Nephron (organoid): Measurements from ENCODE around the gene DOCK3.
"Not testable (repeated sequence)": the region's sequence is repeated elsewhere in the genome, so short reads cannot be mapped to it uniquely, and the experiment has no call there.

Experiments
- H3K27ac Mint-ChIP-seq, 3 experiments: 2 replicates each; pipeline ENCODE4 v1.8.0; 2020; ENCODE audit warnings: mixed read lengths in 3 of 3, mild to moderate bottlenecking in 2 of 3, moderate library complexity in 1 of 3
- H3K27me3 Mint-ChIP-seq: 2 replicates; pipeline ENCODE4 v1.8.0; 2021; ENCODE audit warnings: low read depth, mild to moderate bottlenecking, moderate library complexity, mixed read lengths
- H3K36me3 Mint-ChIP-seq: 2 replicates; pipeline ENCODE4 v1.8.0; 2020; ENCODE audit warnings: low read depth, mixed read lengths
- H3K4me1 Mint-ChIP-seq: 2 replicates; pipeline ENCODE4 v1.8.0; 2020; ENCODE audit warnings: mixed read lengths
- H3K4me3 Mint-ChIP-seq, 3 experiments: 2 replicates each; pipeline ENCODE4 v1.8.0; 2020; ENCODE audit warnings: mild to moderate bottlenecking in 3 of 3, mixed read lengths in 3 of 3, moderate library complexity in 2 of 3
- H3K9me3 Mint-ChIP-seq: 2 replicates; pipeline ENCODE4 v1.8.0; 2020; ENCODE audit warnings: mixed read lengths
- TF ChIP-seq, protein P1 (sequence below), 3 experiments: fragments of 200-600 bp; sonication (generic); IDR thresholded peaks; one replicate each; pipeline ENCODE4 v1.5.0; 2021; ENCODE audit warnings: antibody characterized with exemption in 3 of 3; ENCODE audit not compliant: unreplicated experiment in 3 of 3

The DOCK3 gene

DNA sequence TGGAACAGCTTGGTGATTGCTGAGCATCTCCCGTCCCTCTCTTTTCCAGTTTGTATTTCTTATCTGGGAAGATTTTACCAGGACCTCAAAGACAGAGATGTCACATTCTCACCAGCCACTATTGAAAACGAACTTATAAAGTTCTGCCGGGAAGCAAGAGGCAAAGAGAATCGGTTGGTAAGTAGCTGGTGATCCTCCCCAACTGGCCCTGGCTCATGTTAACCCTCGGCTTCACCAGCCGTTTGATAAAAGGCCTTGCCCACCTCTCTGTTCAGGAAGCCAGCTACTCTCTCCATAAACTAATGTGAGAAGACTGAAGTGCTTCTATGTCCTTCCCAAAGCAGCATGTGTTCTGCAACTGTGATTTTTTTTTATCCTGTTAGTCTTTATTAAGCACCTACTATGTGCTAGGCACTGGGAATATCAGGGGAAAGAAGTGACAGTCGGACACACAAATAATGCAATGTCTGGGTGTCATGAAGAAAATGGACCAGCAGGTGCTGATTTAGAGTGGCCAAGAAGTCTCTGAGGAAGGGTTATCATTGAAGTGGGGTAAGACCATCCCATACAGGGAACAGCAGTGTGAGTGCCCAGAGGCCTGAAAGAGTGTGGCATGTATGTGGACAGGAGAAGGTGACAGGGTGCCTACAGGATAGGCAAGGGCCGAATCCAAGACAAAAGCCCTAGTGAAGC, 711.6 kb downstream of the DOCK3 start:
- Mint-ChIP-seq H3K36me3 (peaks cover 31% of the 10 kb centered on the region), H3K27ac (peak overlapping the region; percentile 88 to 99 (median 98)), H3K4me1 (peaks cover 54% of the 10 kb centered on the region), H3K9me3 (no peaks in the 10 kb centered on the region), H3K27me3 (no peaks in the 10 kb centered on the region), H3K4me3 (peak overlapping the region; percentile 97 to 99 (median 99))
- TF ChIP-seq, protein P1, sequence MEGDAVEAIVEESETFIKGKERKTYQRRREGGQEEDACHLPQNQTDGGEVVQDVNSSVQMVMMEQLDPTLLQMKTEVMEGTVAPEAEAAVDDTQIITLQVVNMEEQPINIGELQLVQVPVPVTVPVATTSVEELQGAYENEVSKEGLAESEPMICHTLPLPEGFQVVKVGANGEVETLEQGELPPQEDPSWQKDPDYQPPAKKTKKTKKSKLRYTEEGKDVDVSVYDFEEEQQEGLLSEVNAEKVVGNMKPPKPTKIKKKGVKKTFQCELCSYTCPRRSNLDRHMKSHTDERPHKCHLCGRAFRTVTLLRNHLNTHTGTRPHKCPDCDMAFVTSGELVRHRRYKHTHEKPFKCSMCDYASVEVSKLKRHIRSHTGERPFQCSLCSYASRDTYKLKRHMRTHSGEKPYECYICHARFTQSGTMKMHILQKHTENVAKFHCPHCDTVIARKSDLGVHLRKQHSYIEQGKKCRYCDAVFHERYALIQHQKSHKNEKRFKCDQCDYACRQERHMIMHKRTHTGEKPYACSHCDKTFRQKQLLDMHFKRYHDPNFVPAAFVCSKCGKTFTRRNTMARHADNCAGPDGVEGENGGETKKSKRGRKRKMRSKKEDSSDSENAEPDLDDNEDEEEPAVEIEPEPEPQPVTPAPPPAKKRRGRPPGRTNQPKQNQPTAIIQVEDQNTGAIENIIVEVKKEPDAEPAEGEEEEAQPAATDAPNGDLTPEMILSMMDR (IDR thresholded peaks at IDR 0.05; ENCODE audit: unreplicated experiment in 3 of 3), result no peak

DNA sequence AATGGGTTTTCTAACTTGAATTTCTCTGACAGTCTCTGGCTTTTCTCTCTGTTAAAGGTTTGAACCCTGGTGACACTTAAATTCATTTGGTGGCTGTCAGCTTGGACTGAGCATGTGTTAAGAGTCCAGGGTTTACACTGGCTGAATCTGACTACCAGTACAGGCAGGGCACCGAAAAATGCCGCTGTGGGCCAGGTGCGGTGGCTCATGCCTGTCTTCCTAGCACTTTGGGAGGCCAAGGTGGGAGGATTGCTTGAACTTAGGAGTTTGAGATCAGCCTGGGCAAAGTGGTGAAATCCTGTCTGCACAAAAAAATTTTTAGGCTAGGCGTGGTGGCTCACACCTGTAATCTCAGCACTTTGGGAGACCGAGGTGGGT, 712.1 kb downstream of the DOCK3 start:
- Mint-ChIP-seq H3K4me3 (peak overlapping the region; percentile 97 to 99 (median 99)), H3K36me3 (peaks cover 31% of the 10 kb centered on the region), H3K27ac (peak overlapping the region in 2 of 3 experiments; percentile 88 to 99), H3K4me1 (peaks cover 54% of the 10 kb centered on the region), H3K9me3 (no peaks in the 10 kb centered on the region), H3K27me3 (no peaks in the 10 kb centered on the region)
- TF ChIP-seq, protein P1 (IDR thresholded peaks at IDR 0.05; ENCODE audit: unreplicated experiment in 3 of 3), result no peak

- H3K4me1 Mint-ChIP-seq, result peaks cover 54% of the 10 kb centered on the region
- peaks cover 32% of the 10 kb centered on the region for H3K36me3 Mint-ChIP-seq
- not testable (repeated sequence) for H3K27me3 Mint-ChIP-seq, H3K9me3 Mint-ChIP-seq
- peak overlapping the region; percentile 97 to 99 (median 99) for H3K4me3 Mint-ChIP-seq
- peak overlapping the region in 1 of 3 experiments; percentile 25 for H3K27ac Mint-ChIP-seq
Observed at GRCh38 chr3:51387281-51387680, 712.6 kb downstream of the DOCK3 start.

GRCh38 chr3:51388286-51389029, 713.7 kb downstream of the DOCK3 start:
- Mint-ChIP-seq H3K27ac (peak overlapping the region in 2 of 3 experiments; percentile 72 to 78), H3K4me1 (peaks cover 58% of the 10 kb centered on the region), H3K9me3 (no peaks in the 10 kb centered on the region), H3K36me3 (peaks cover 44% of the 10 kb centered on the region), H3K4me3 (peak overlapping the region; percentile 56 to 73 (median 67)), H3K27me3 (no peaks in the 10 kb centered on the region)
- TF ChIP-seq, protein P1 (IDR thresholded peaks at IDR 0.05; ENCODE audit: unreplicated experiment in 3 of 3), result peak in 2 of 3 experiments; percentile 14 to 18

- H3K4me3 Mint-ChIP-seq, result peak overlapping the region; percentile 63 to 83 (median 82)
- H3K36me3 Mint-ChIP-seq, result peaks cover 55% of the 10 kb centered on the region
Observed at GRCh38 chr3:51389423-51390183, 714.9 kb downstream of the DOCK3 start.

More at GRCh38 chr3:51389423-51390183, 714.9 kb downstream of the DOCK3 start:
- Mint-ChIP-seq H3K27ac (peak overlapping the region; percentile 53 to 77 (median 73)), H3K27me3 (no peaks in the 10 kb centered on the region), H3K4me1 (peaks cover 57% of the 10 kb centered on the region), H3K9me3 (no peaks in the 10 kb centered on the region)
- TF ChIP-seq, protein P1 (IDR thresholded peaks at IDR 0.05; ENCODE audit: unreplicated experiment in 3 of 3), result peak; percentile 53 to 56 (median 56)
